Transverse colon (tissue), 4 donors: ENCODE measurements around the gene RBPJ. TPM values are rescaled to one million over a fixed set of nuclear protein-coding genes. Genes with fewer than 3 reads are reported as not detected.
"Not testable (repeated sequence)": the region's sequence is repeated elsewhere in the genome, so short reads cannot be mapped to it uniquely, and the experiment has no call there.

Source experiments
- DNase-seq: peaks from one replicate; pipeline ENCODE4 v3.0.0-alpha.2; 2019
- H3K27ac ChIP-seq, 4 donors: fragments of 200-600 bp; sonication (generic); 2 replicates each; pipeline ENCODE4 v1.5.1; 2016 to 2018; ENCODE audit warnings: inconsistent platforms in 4 of 4
- H3K27me3 ChIP-seq: fragments of 200-600 bp; sonication (generic); 2 replicates; pipeline ENCODE4 v1.5.1; 2017; ENCODE audit warnings: inconsistent platforms
- H3K36me3 ChIP-seq, 4 donors: fragments of 200-600 bp; sonication (generic); 2 replicates each; pipeline ENCODE4 v1.5.1; 2017 to 2019; ENCODE audit warnings: inconsistent platforms in 4 of 4
- H3K4me1 ChIP-seq, 4 donors: fragments of 200-600 bp; sonication (generic); 2 replicates each; pipeline ENCODE4 v1.5.1; 2017 to 2020; ENCODE audit warnings: inconsistent platforms in 4 of 4
- H3K4me3 ChIP-seq, 4 donors: fragments of 200-600 bp; sonication (generic); 1 replicate in 1 of 4; 2 replicates in 3 of 4; pipeline versions ENCODE4 v1.5.1 to v1.6.1; 2017 to 2019; ENCODE audit warnings: inconsistent platforms in 4 of 4
- H3K9me3 ChIP-seq, 2 donors: fragments of 200-600 bp; sonication (generic); 2 replicates each; pipeline ENCODE4 v1.5.1; 2017 to 2019; ENCODE audit warnings: inconsistent platforms in 2 of 2
- CTCF ChIP-seq, 5 experiments: fragments of 200-600 bp in 3 of 5; fragments of 450-650 bp in 2 of 5; sonication (generic) in 3 of 5; IDR thresholded peaks; 1 replicate in 2 of 5; 2 replicates in 3 of 5; pipeline ENCODE4 v1.5.1; 2016 to 2017; ENCODE audit warnings: antibody characterized with exemption in 5 of 5, inconsistent platforms in 3 of 5, mild to moderate bottlenecking in 2 of 5, moderate library complexity in 1 of 5
- EP300 ChIP-seq: sonication (generic); formaldehyde crosslinking; IDR thresholded peaks from one replicate; pipeline ENCODE4 v1.6.1; 2017; ENCODE audit warnings: antibody characterized with exemption, low read depth
- POLR2A ChIP-seq: fragments of 450-650 bp; IDR thresholded peaks from one replicate; pipeline ENCODE4 v1.6.1; 2016; ENCODE audit warnings: antibody characterized with exemption, mild to moderate bottlenecking, moderate library complexity
- POLR2AphosphoS5 ChIP-seq, 3 donors: sonication (generic); formaldehyde crosslinking; IDR thresholded peaks; one replicate each; pipeline ENCODE4 v1.6.1; 2016; ENCODE audit warnings: antibody characterized with exemption in 3 of 3
- WGBS, 2 donors: methylation state at CpG; one replicate each; pipeline ENCODE4 v1.1.5; 2018; ENCODE audit warnings: low coverage in 1 of 2; 5-methylcytosine and 5-hydroxymethylcytosine counted together
- in situ Hi-C, 4 donors: fragments of 200-750 bp; cut with MboI; loops; one replicate each; pipeline versions ENCODE4 v1.15.0 to v1.15.1; 2017; ENCODE audit warnings: low sequenced_read_pairs in 3 of 4, low pct_ligation_motif_present in 1 of 4, low pct_unique_long_range_greater_than_20kb in 1 of 4
- intact Hi-C: fragments of 100-400 bp; cut with DNase I; formaldehyde crosslinking; loops from one replicate; pipeline ENCODE4 v1.15.1; 2023; ENCODE audit warnings: low total_unique reads
- total RNA-seq, 4 donors: library from RNA; depleted of rRNA; stranded (reverse); fragments of >200 nt; gene quantifications; one replicate each; pipeline ENCODE4 v1.1.0, GENCODE V29; 2016

Gene RBPJ
- total RNA-seq, 4 donors from 2014 or later: 15.1 to 104 (median 44.6) TPM

GRCh38 chr4:26311633-26312032 lies 9.2 kb upstream of the RBPJ start:
- no peak for DNase-seq
- intact Hi-C loops (no loop called here), in situ Hi-C loops (loop anchor here in 1 of 4 donors (25.0 kb wide), 1 partner anchor 224 kb away; no protein-coding TSS in a partner anchor)
- Histone ChIP-seq H3K4me1 (no peaks in the 10 kb centered on the region), H3K4me3 (no peak overlapping the region), H3K36me3 (no peaks in the 10 kb centered on the region), H3K27me3 (no peaks in the 10 kb centered on the region), H3K27ac (no peak overlapping the region), H3K9me3 (peaks cover 9 to 11% of the 10 kb centered on the region in 2 donors)
- no peak for TF ChIP-seq CTCF (IDR thresholded peaks at IDR 0.05)
- TF ChIP-seq POLR2AphosphoS5 (IDR thresholded peaks at IDR 0.05): no peak
- no peak for TF ChIP-seq EP300
- TF ChIP-seq POLR2A: no peak

GRCh38 chr4:26315316-26315932 lies 5.4 kb upstream of the RBPJ start:
- in situ Hi-C loops: loop anchor here in 1 of 4 donors (25.0 kb wide), 1 partner anchor 228 kb away; no protein-coding TSS in a partner anchor
- DNase-seq, H3K4me1 ChIP-seq, H3K27ac ChIP-seq, intact Hi-C loops, H3K4me3 ChIP-seq, H3K27me3 ChIP-seq, H3K36me3 ChIP-seq: not testable (repeated sequence)
- 83 to 90% methylated on average over 8 of the region's 8 CpGs for WGBS, 2 donors
- peaks cover 9 to 11% of the 10 kb centered on the region in 2 donors for H3K9me3 ChIP-seq

- DNase-seq: no peak
- no peak overlapping the region for H3K27ac ChIP-seq
- in situ Hi-C loops (loop anchor here in 1 of 4 donors (25.0 kb wide), 1 partner anchor 230 kb away; no protein-coding TSS in a partner anchor), intact Hi-C loops (no loop called here)
- no peaks in the 10 kb centered on the region for H3K36me3 ChIP-seq
- H3K27me3 ChIP-seq: no peaks in the 10 kb centered on the region
- peaks cover 0 to 11% (median 9%) of the 10 kb centered on the region in 4 donors for H3K4me1 ChIP-seq
- H3K9me3 ChIP-seq: peaks cover 9 to 11% of the 10 kb centered on the region in 2 donors
- TF ChIP-seq CTCF (IDR thresholded peaks at IDR 0.05): no peak
- no peak for TF ChIP-seq POLR2AphosphoS5 (IDR thresholded peaks at IDR 0.05)
- no peak for TF ChIP-seq POLR2A
- TF ChIP-seq EP300: no peak
- no peak overlapping the region for H3K4me3 ChIP-seq
- WGBS, 2 donors: 85% methylated on average over 2 of the region's 2 CpGs; no CpG with 5 or more reads in 1 of the 2 donors
These were observed 3.0 kb upstream of the RBPJ start for GRCh38 chr4:26317766-26318165.

GRCh38 chr4:26319467-26319948 lies 1.3 kb upstream of the RBPJ start:
- in situ Hi-C loops (loop anchor here in 1 of 4 donors (25.0 kb wide), 1 partner anchor 232 kb away; no protein-coding TSS in a partner anchor), intact Hi-C loops (no loop called here)
- H3K27ac ChIP-seq: peak overlapping the region; percentile 90 to 97 (median 96)
- no peaks in the 10 kb centered on the region for H3K27me3 ChIP-seq
- 1% methylated on average over 33 of the region's 43 CpGs; no CpG with 5 or more reads in 1 of the 2 donors for WGBS, 2 donors
- peaks cover 9 to 10% of the 10 kb centered on the region in 2 donors for H3K9me3 ChIP-seq
- peaks cover 0 to 29% (median 16%) of the 10 kb centered on the region in 4 donors for H3K4me1 ChIP-seq
- peak; percentile 99 for DNase-seq
- TF ChIP-seq POLR2A (no peak), CTCF (IDR thresholded peaks at IDR 0.05) (peak in 1 of 5 experiments; percentile 8), POLR2AphosphoS5 (IDR thresholded peaks at IDR 0.05) (peak in 2 of 3 donors; percentile 55 to 71)
- no peaks in the 10 kb centered on the region for H3K36me3 ChIP-seq
- peak overlapping the region; percentile 70 to 77 (median 73) for H3K4me3 ChIP-seq
